ENCODE data around the gene RPS6KL1. TPM values are rescaled to one million over a fixed set of nuclear protein-coding genes. Genes with fewer than 3 reads are reported as not detected.

RPS6KL1 gene
- total RNA-seq, 1 donor: 0.09 TPM

DNA sequence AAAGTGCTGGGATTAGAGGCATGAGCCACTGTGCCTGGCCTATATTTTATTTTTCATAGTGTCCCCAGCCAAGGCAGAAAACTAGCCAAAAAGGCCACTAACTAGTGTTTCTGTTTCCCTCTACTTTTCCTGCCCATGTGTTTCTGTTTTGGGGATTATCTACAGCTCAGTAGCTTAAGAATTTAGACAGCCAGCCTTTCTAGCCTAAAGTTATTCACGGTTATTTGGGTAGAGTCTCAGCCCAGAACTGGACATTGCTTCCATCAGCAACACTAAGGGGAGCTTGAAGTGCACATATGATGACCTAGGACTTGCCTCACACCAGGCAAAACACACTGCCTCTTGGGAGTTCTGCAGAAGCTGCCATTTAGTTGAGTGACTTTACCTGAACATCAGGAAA is 65.0 kb downstream of the RPS6KL1 start:
- no peak for TF ChIP-seq CTCF (IDR thresholded peaks at IDR 0.05; ENCODE audit: insufficient read depth, low read length)
- DNase-seq (ENCODE audit: low read depth): peak; percentile 73
- H3K4me3 ChIP-seq (ENCODE audit: low read depth, low read length): no peak overlapping the region

GRCh38 chr14:74856366-74856765 is 66.7 kb downstream of the RPS6KL1 start:
- DNase-seq (ENCODE audit: low read depth): no peak
- H3K4me3 ChIP-seq (ENCODE audit: low read depth, low read length): no peak overlapping the region
- TF ChIP-seq CTCF (IDR thresholded peaks at IDR 0.05; ENCODE audit: insufficient read depth, low read length): no peak

DNA sequence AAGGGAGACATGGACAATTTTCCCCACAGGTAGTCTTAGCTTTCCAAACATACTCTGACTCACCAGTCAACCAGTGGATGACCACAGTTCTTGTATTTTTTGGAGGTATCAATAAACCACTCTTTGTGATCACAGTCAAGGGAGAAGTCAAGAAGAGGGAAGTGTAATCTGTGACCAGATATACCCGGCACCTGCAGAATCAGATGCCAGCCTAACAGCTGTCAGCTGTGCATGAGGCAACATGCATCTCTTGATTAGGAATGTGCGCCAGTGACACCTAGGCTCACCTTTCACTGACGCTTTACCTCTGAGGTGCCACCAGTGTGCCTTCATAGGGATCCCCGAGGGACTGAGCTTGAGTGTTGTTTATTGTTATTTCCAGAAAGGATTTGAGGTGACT is 67.1 kb downstream of the RPS6KL1 start:
- TF ChIP-seq CTCF (IDR thresholded peaks at IDR 0.05; ENCODE audit: insufficient read depth, low read length): no peak
- H3K4me3 ChIP-seq (ENCODE audit: low read depth, low read length): no peak overlapping the region
- no peak for DNase-seq (ENCODE audit: low read depth)

GRCh38 chr14:74855021-74855420 is 68.0 kb downstream of the RPS6KL1 start:
- no peak for TF ChIP-seq CTCF (IDR thresholded peaks at IDR 0.05; ENCODE audit: insufficient read depth, low read length)
- no peak for DNase-seq (ENCODE audit: low read depth)
- H3K4me3 ChIP-seq (ENCODE audit: low read depth, low read length): no peak overlapping the region

Other genes with a start within 250 kb of the RPS6KL1 start
- 21.8 and 27.1 TPM in 2 replicates for gene AREL1, start 210.2 kb downstream of the RPS6KL1 start, total RNA-seq (ENCODE audit: low replicate concordance)
- 52.2 and 52.3 TPM in 2 replicates for gene FCF1, start 210.1 kb downstream of the RPS6KL1 start, total RNA-seq (ENCODE audit: low replicate concordance)
- gene YLPM1, start 159.9 kb downstream of the RPS6KL1 start, total RNA-seq (ENCODE audit: low replicate concordance): 39.7 and 57.2 TPM in 2 replicates
- not detected in 2 replicates for gene PROX2, start 47.1 kb downstream of the RPS6KL1 start, total RNA-seq (ENCODE audit: low replicate concordance)
- gene DLST, start 41.3 kb downstream of the RPS6KL1 start, total RNA-seq (ENCODE audit: low replicate concordance): 31.1 and 68.5 TPM in 2 replicates
- 0.36 and 2.1 TPM in 2 replicates for gene PGF, start 32.3 kb upstream of the RPS6KL1 start, total RNA-seq (ENCODE audit: low replicate concordance)
- 16.4 and 34.2 TPM in 2 replicates for gene EIF2B2, start 79.7 kb upstream of the RPS6KL1 start, total RNA-seq (ENCODE audit: low replicate concordance)
- 27.2 and 32.5 TPM in 2 replicates for gene MLH3, start 128.2 kb upstream of the RPS6KL1 start, total RNA-seq (ENCODE audit: low replicate concordance)
- 18.3 TPM in 1 of 2 replicates, not detected in the other for gene ACYP1, start 140.8 kb upstream of the RPS6KL1 start, total RNA-seq (ENCODE audit: low replicate concordance)
- gene ZC2HC1C, start 146.4 kb upstream of the RPS6KL1 start, total RNA-seq (ENCODE audit: low replicate concordance): 0.90 and 1.6 TPM in 2 replicates
- 51.3 and 80.8 TPM in 2 replicates for gene NEK9, start 203.8 kb upstream of the RPS6KL1 start, total RNA-seq (ENCODE audit: low replicate concordance)